SK-N-SH (cell line): Measurements from ENCODE around the gene TMPRSS6. TPM values are rescaled to one million over a fixed set of nuclear protein-coding genes. Genes with fewer than 3 reads are reported as not detected.

ENCODE experiments used
- CTCF ChIA-PET: fragments of 300-600, 350-600 bp; formaldehyde crosslinking; extraction: SDS; loops from one replicate; lab custom pipeline; 2021; lab: Yijun Ruan, JAX
- POLR2A ChIA-PET: fragments of 350-600 bp; sonication (Branson Sonifier 250); formaldehyde crosslinking; extraction: SDS; loops from one replicate; lab custom pipeline; 2020; ENCODE audit warnings: antibody characterized with exemption, inconsistent platforms; lab: Yijun Ruan, JAX
- DNase-seq: peaks from one replicate; pipeline ENCODE4 v3.0.0; 2012
- H2AFZ ChIP-seq: fragments of 200-600 bp; sonication (generic); 2 replicates; pipeline ENCODE4 v1.8.1; 2016; ENCODE audit warnings: antibody characterized with exemption, mild to moderate bottlenecking, low read depth
- H3F3A ChIP-seq: fragments of 200-600 bp; sonication (generic); replicated peaks from 2 replicates; pipeline ENCODE3; 2016; ENCODE audit warnings: antibody characterized with exemption, mild to moderate bottlenecking; ENCODE audit not compliant: insufficient read depth
- H3K27ac ChIP-seq, 2 experiments: fragments of 200-500 bp in 1 of 2; fragments of 200-600 bp in 1 of 2; sonication (Bioruptor generic) in 1 of 2; sonication (generic), shearing (Covaris generic) in 1 of 2; 2 replicates each; pipeline versions ENCODE4 v1.5.1 to v1.6.1; 2014 to 2016; ENCODE audit warnings: low read depth in 2 of 2, inconsistent platforms in 1 of 2, low read length in 1 of 2, mild to moderate bottlenecking in 1 of 2, mixed read lengths in 1 of 2
- H3K27me3 ChIP-seq: fragments of 200-600 bp; sonication (generic), shearing (Covaris generic); 2 replicates; pipeline ENCODE4 v1.6.1; 2016; ENCODE audit warnings: mixed run types; ENCODE audit not compliant: insufficient read depth
- H3K36me3 ChIP-seq, 2 experiments: fragments of 200-500 bp in 1 of 2; fragments of 200-600 bp in 1 of 2; sonication (Bioruptor generic) in 1 of 2; sonication (generic) in 1 of 2; replicated peaks in 1 of 2; 2 replicates each; pipeline versions ENCODE3 to v1.5.1; 2014 to 2016; ENCODE audit warnings: low read length in 1 of 2, mild to moderate bottlenecking in 1 of 2; ENCODE audit not compliant: insufficient read depth in 2 of 2, control insufficient read depth in 1 of 2
- H3K4me1 ChIP-seq, 2 experiments: fragments of 200-500 bp in 1 of 2; fragments of 200-600 bp in 1 of 2; sonication (Bioruptor generic) in 1 of 2; sonication (generic), shearing (Covaris generic) in 1 of 2; 2 replicates each; pipeline versions ENCODE4 v1.5.1 to v1.6.1; 2014 to 2016; ENCODE audit warnings: low read depth in 1 of 2, low read length in 1 of 2, mixed run types in 1 of 2; ENCODE audit not compliant: insufficient read depth in 2 of 2, control insufficient read depth in 1 of 2
- H3K4me2 ChIP-seq: fragments of 200-600 bp; sonication (generic), shearing (Covaris generic); 2 replicates; pipeline ENCODE4 v1.6.1; 2017; ENCODE audit warnings: mixed run types
- H3K4me3 ChIP-seq, 2 experiments: fragments of 200-500 bp in 1 of 2; fragments of 200-600 bp in 1 of 2; sonication (Bioruptor generic) in 1 of 2; sonication (generic), shearing (Covaris generic) in 1 of 2; 2 replicates each; pipeline versions ENCODE4 v1.5.1 to v1.8.1; 2014 to 2016; ENCODE audit warnings: low read depth in 2 of 2, inconsistent platforms in 1 of 2, low read length in 1 of 2, mild to moderate bottlenecking in 1 of 2, mixed read lengths in 1 of 2, moderate library complexity in 1 of 2
- H3K79me2 ChIP-seq: fragments of 200-600 bp; sonication (generic); 2 replicates; pipeline ENCODE4 v1.8.1; 2017; ENCODE audit warnings: mild to moderate bottlenecking; ENCODE audit not compliant: insufficient read depth
- H3K9ac ChIP-seq: fragments of 200-600 bp; sonication (generic); 2 replicates; pipeline ENCODE4 v1.6.1; 2017; ENCODE audit warnings: mixed run types
- H3K9me2 ChIP-seq: fragments of 200-600 bp; sonication (generic); 2 replicates; pipeline ENCODE4 v1.6.1; 2017; ENCODE audit warnings: mixed run types
- H3K9me3 ChIP-seq: fragments of 200-600 bp; sonication (generic); 2 replicates; pipeline ENCODE4 v1.6.1; 2017; ENCODE audit warnings: mixed run types, mild to moderate bottlenecking, moderate library complexity
- H4K20me1 ChIP-seq: fragments of 200-600 bp; sonication (generic); 2 replicates; pipeline ENCODE4 v1.6.1; 2017; ENCODE audit warnings: mild to moderate bottlenecking, mixed run types; ENCODE audit not compliant: insufficient read depth
- CHD2 ChIP-seq: fragments of 150-350 bp; IDR thresholded peaks from 2 replicates; pipeline ENCODE4 v1.6.1; 2018; ENCODE audit warnings: low read length; ENCODE audit not compliant: partially characterized antibody
- ELF1 ChIP-seq: IDR thresholded peaks from 2 replicates; pipeline ENCODE4 v1.4.0; 2012
- EZH2phosphoT487 ChIP-seq: fragments of 200-600 bp; sonication (generic); IDR thresholded peaks from 2 replicates; pipeline ENCODE4 v1.6.1; 2017; ENCODE audit warnings: low read depth, mixed run types, mild to moderate bottlenecking, antibody characterized with exemption, moderate library complexity, borderline replicate concordance
- FOXJ3 ChIP-seq: sonication (generic); formaldehyde crosslinking; IDR thresholded peaks from 2 replicates; pipeline ENCODE4 v1.5.1; 2020; ENCODE audit warnings: mild to moderate bottlenecking, missing genetic modification reagents
- FOXM1 ChIP-seq: IDR thresholded peaks from 2 replicates; pipeline ENCODE4 v1.4.0; 2012; ENCODE audit warnings: low read depth, mild to moderate bottlenecking
- MEF2A ChIP-seq: IDR thresholded peaks from 2 replicates; pipeline ENCODE4 v1.4.0; 2012; ENCODE audit warnings: low read depth, borderline replicate concordance
- MXI1 ChIP-seq: IDR thresholded peaks from 2 replicates; pipeline ENCODE4 v1.6.1; 2012; ENCODE audit warnings: mild to moderate bottlenecking, low read depth, low read length, improper control_type of control experiment
- NRF1 ChIP-seq: IDR thresholded peaks from 2 replicates; pipeline ENCODE4 v1.6.1; 2012; ENCODE audit warnings: low read depth, mild to moderate bottlenecking, low read length
- RFX5 ChIP-seq: IDR thresholded peaks from 2 replicates; pipeline ENCODE4 v1.6.1; 2012; ENCODE audit warnings: mild to moderate bottlenecking, improper control_type of control experiment, low read length
- RXRA ChIP-seq: IDR thresholded peaks from 2 replicates; pipeline ENCODE4 v1.4.0; 2012; ENCODE audit warnings: low read depth, mild to moderate bottlenecking, borderline replicate concordance
- SIN3A ChIP-seq: IDR thresholded peaks from 2 replicates; pipeline ENCODE4 v1.6.1; 2012; ENCODE audit warnings: low read depth, mild to moderate bottlenecking, low read length, moderate library complexity, borderline replicate concordance
- WGBS: methylation state at CpG from one replicate; pipeline ENCODE4 v1.1.6; 2017; ENCODE audit warnings: low lambda C conversion rate; 5-methylcytosine and 5-hydroxymethylcytosine counted together
- polyA plus RNA-seq, 3 experiments: library from polyadenylated mRNA; depleted of rRNA; stranded (reverse); fragments of >200 nt; gene quantifications; 2 replicates each; pipeline ENCODE4 v1.2.3, GENCODE V29; 2012
- TF ChIP-seq, protein P1 (sequence below): IDR thresholded peaks from 2 replicates; pipeline ENCODE4 v1.4.0; 2012; ENCODE audit warnings: low read depth

TMPRSS6 gene
- polyA plus RNA-seq, 1 of the 3 experiments (the other 2 are of a cell fraction), result not detected

GRCh38 chr22:37023743-37024338, 85.7 kb downstream of the TMPRSS6 start:
- POLR2A ChIA-PET, result no interaction called here
- CTCF ChIA-PET, result interaction anchor here (0.8 to 4.1 kb wide), 5 partner anchors 8 to 80 kb away, joined by 3 to 18 read pairs (median 3); no protein-coding TSS in a partner anchor
- H2AFZ ChIP-seq, result no peak overlapping the region

DNA sequence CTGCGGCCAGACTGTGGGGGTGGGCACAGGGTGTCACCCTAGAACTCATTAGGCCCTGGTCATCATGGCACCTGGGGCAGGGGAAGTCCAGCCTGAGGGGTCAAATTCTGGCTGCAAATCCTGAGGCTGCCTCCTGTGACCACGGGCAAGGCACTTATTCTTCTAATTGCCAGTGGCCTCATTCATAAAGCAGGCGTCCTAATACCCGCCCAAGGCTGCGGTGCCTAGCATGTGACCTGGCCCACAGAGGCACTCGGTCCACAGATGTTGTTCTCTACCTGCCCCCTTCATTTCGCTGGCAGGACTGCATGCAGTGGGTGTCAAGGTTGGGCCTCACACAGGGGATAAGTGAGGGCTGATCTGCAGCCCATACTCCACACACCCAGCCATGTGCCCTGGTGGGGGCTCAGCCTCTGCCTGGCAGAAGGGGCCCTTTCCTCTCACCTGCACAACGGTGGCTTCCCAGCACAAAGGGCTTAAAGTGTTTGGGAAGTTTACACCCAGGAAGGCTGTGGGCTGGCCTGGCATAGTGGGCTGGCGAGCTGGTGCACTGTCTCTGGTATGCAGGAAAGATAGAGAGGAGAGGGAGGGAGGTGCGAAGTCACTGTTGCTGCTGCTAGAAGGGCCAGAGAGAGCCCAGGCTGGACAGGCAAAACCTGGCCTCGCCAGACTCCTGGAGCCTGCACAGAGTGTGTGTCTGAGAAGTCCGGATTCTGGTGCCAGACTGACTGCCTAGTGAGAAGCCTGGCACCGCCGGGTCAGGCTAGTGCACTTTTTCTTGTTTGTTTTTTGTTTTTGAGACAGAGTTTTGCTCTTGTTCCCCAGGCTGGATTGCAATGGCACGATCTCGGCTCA, 86.8 kb downstream of the TMPRSS6 start:
- WGBS, result 79% methylated on average over 10 of the region's 16 CpGs
- CTCF ChIA-PET, result interaction anchor here (0.6 to 4.1 kb wide), 12 partner anchors 9 to 78 kb away, joined by 3 to 18 read pairs (median 3); no protein-coding TSS in a partner anchor
- Histone ChIP-seq H4K20me1 (no peaks in the 10 kb centered on the region), H3K4me2 (no peak overlapping the region), H3K4me1 (peaks cover 12 to 21% of the 10 kb centered on the region in 2 experiments; a peak in 2 of 4 replicates), H3K27ac (no peak overlapping the region; a peak in 1 of 4 replicates), H3K27me3 (no peaks in the 10 kb centered on the region), H2AFZ (no peak overlapping the region), H3K79me2 (peaks cover 41% of the 10 kb centered on the region), H3K9me3 (no peaks in the 10 kb centered on the region), H3K9ac (no peak overlapping the region), H3F3A (no peaks in the 10 kb centered on the region), H3K9me2 (no peaks in the 10 kb centered on the region), H3K4me3 (no peak overlapping the region), H3K36me3 (peaks cover 6 to 26% of the 10 kb centered on the region in 2 experiments)
- TF ChIP-seq SIN3A, result no peak
- TF ChIP-seq MEF2A, result no peak
- no peak for TF ChIP-seq NRF1
- TF ChIP-seq EZH2phosphoT487, result no peak
- POLR2A ChIA-PET, result no interaction called here
- DNase-seq, result no peak

More at GRCh38 chr22:37023743-37024338, 85.7 kb downstream of the TMPRSS6 start:
- Histone ChIP-seq H3K4me3 (no peak overlapping the region), H3K36me3 (peaks cover 6 to 32% of the 10 kb centered on the region in 2 experiments), H3F3A (no peaks in the 10 kb centered on the region)
- no peak for DNase-seq
- TF ChIP-seq CHD2 (no peak), FOXM1 (no peak), FOXJ3 (no peak), RXRA (no peak), RFX5 (no peak), MXI1 (no peak), ELF1 (no peak)
- TF ChIP-seq, protein P1, sequence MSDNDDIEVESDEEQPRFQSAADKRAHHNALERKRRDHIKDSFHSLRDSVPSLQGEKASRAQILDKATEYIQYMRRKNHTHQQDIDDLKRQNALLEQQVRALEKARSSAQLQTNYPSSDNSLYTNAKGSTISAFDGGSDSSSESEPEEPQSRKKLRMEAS, result no peak
- TF ChIP-seq, all 33 proteins: peak for 0
- Histone ChIP-seq H3K4me2 (no peak overlapping the region), H3K9me2 (no peaks in the 10 kb centered on the region), H3K27me3 (no peaks in the 10 kb centered on the region), H3K9ac (no peak overlapping the region), H3K79me2 (peaks cover 35% of the 10 kb centered on the region), H3K4me1 (peaks cover 6 to 12% of the 10 kb centered on the region in 2 experiments; a peak in 2 of 4 replicates), H3K9me3 (no peaks in the 10 kb centered on the region), H4K20me1 (no peaks in the 10 kb centered on the region), H3K27ac (no peak overlapping the region)
- 96% methylated on average over 27 of the region's 34 CpGs for WGBS
